Prostate gland (tissue), 2 donors: Measurements from ENCODE around the gene OR6F1. TPM values are rescaled to one million over a fixed set of nuclear protein-coding genes. Genes with fewer than 3 reads are reported as not detected.
A peak's percentile ranks its signal among the peaks of the same experiment; 100 is the strongest.

Source experiments
- DNase-seq: peaks from one replicate; pipeline ENCODE4 v3.0.0-alpha.2; 2019; ENCODE audit warnings: low spot score
- H3K27ac ChIP-seq, 2 donors: fragments of 200-600 bp; sonication (generic); 2 replicates each; pipeline ENCODE4 v1.5.1; 2017 to 2019
- H3K27me3 ChIP-seq: fragments of 200-600 bp; sonication (generic); replicated peaks from 2 replicates; pipeline ENCODE4 v1.5.1; 2019; ENCODE audit not compliant: insufficient read depth
- H3K36me3 ChIP-seq, 2 donors: fragments of 200-600 bp; sonication (generic); 1 replicate in 1 of 2; 2 replicates in 1 of 2; pipeline versions ENCODE4 v1.5.1 to v1.8.1; 2017 to 2019
- H3K4me1 ChIP-seq: fragments of 200-600 bp; sonication (generic); replicated peaks from 2 replicates; pipeline ENCODE4 v1.5.1; 2019
- H3K4me3 ChIP-seq, 2 donors: fragments of 200-600 bp; sonication (generic); 2 replicates each; pipeline ENCODE4 v1.5.1; 2017 to 2019
- H3K9me3 ChIP-seq: fragments of 200-600 bp; sonication (generic); 2 replicates; pipeline ENCODE4 v1.5.1; 2017
- POLR2A ChIP-seq: fragments of 450-650 bp; IDR thresholded peaks from one replicate; pipeline ENCODE4 v1.6.1; 2016; ENCODE audit warnings: antibody characterized with exemption, mild to moderate bottlenecking
- POLR2AphosphoS5 ChIP-seq: sonication (generic); formaldehyde crosslinking; IDR thresholded peaks from one replicate; pipeline ENCODE4 v1.6.1; 2017; ENCODE audit warnings: antibody characterized with exemption
- WGBS: methylation state at CpG from one replicate; pipeline ENCODE4 v1.1.5; 2018; 5-methylcytosine and 5-hydroxymethylcytosine counted together
- intact Hi-C: fragments of 100-400 bp; cut with DNase I; formaldehyde crosslinking; loops from one replicate; pipeline ENCODE4 v1.14.2; 2022
- total RNA-seq, 2 donors: library from RNA; depleted of rRNA; stranded (reverse); fragments of >200 nt; gene quantifications; one replicate each; pipeline ENCODE4 v1.1.0, GENCODE V29; 2016
- TF ChIP-seq, protein P1 (sequence below), 4 experiments: fragments of 200-600 bp in 2 of 4; fragments of 450-650 bp in 2 of 4; sonication (generic) in 2 of 4; IDR thresholded peaks; 1 replicate in 3 of 4; 2 replicates in 1 of 4; pipeline ENCODE4 v1.5.1; 2016 to 2019; ENCODE audit warnings: antibody characterized with exemption in 4 of 4, mild to moderate bottlenecking in 2 of 4, moderate library complexity in 2 of 4

Gene OR6F1
- total RNA-seq, 2 donors from 2014 or later = not detected

GRCh38 chr1:247681288-247681897, 35.1 kb downstream of the OR6F1 start:
- 30% methylated on average over 7 of the region's 7 CpGs for WGBS
- no peaks in the 10 kb centered on the region for H3K27me3 ChIP-seq
- peak; percentile 8 for DNase-seq

DNA sequence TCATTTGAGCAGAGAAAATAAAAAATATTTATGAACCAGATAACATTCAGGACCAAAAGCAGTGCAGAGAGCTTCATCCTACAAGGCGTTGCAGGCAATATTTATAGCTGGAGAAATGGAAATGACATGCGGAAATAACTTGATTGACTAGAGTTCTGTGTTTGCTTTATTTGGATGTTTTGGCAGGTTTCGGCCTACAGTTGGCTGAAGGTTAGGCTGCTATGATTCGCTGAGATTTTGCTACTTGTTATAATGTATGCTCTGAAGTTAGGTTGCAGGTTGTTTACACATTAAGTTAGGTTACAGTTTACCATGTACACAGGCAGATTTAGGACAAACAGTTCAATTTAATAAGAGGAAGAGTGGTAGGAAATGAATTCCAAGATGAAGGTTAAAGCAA, 36.3 kb downstream of the OR6F1 start:
- intact Hi-C loops = no loop called here
- no peak overlapping the region for H3K27ac ChIP-seq
- 61% methylated on average over 4 of the region's 4 CpGs for WGBS
- H3K4me1 ChIP-seq = no peaks in the 10 kb centered on the region
- H3K4me3 ChIP-seq = no peak overlapping the region
- H3K9me3 ChIP-seq = no peaks in the 10 kb centered on the region
- TF ChIP-seq POLR2AphosphoS5 (peak; percentile 34), POLR2A (no peak)
- TF ChIP-seq, protein P1, sequence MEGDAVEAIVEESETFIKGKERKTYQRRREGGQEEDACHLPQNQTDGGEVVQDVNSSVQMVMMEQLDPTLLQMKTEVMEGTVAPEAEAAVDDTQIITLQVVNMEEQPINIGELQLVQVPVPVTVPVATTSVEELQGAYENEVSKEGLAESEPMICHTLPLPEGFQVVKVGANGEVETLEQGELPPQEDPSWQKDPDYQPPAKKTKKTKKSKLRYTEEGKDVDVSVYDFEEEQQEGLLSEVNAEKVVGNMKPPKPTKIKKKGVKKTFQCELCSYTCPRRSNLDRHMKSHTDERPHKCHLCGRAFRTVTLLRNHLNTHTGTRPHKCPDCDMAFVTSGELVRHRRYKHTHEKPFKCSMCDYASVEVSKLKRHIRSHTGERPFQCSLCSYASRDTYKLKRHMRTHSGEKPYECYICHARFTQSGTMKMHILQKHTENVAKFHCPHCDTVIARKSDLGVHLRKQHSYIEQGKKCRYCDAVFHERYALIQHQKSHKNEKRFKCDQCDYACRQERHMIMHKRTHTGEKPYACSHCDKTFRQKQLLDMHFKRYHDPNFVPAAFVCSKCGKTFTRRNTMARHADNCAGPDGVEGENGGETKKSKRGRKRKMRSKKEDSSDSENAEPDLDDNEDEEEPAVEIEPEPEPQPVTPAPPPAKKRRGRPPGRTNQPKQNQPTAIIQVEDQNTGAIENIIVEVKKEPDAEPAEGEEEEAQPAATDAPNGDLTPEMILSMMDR (IDR thresholded peaks at IDR 0.05) = no peak
- H3K27me3 ChIP-seq = no peaks in the 10 kb centered on the region
- H3K36me3 ChIP-seq = no peaks in the 10 kb centered on the region
- no peak for DNase-seq

More at GRCh38 chr1:247681288-247681897, 35.1 kb downstream of the OR6F1 start:
- Histone ChIP-seq H3K4me1 (no peaks in the 10 kb centered on the region), H3K9me3 (no peaks in the 10 kb centered on the region), H3K4me3 (no peak overlapping the region), H3K27ac (no peak overlapping the region), H3K36me3 (no peaks in the 10 kb centered on the region)
- intact Hi-C loops = no loop called here
- TF ChIP-seq, protein P1 (IDR thresholded peaks at IDR 0.05) = peak in 3 of 4 experiments; percentile 29 to 37 (median 34)
- TF ChIP-seq POLR2A = no peak

DNA sequence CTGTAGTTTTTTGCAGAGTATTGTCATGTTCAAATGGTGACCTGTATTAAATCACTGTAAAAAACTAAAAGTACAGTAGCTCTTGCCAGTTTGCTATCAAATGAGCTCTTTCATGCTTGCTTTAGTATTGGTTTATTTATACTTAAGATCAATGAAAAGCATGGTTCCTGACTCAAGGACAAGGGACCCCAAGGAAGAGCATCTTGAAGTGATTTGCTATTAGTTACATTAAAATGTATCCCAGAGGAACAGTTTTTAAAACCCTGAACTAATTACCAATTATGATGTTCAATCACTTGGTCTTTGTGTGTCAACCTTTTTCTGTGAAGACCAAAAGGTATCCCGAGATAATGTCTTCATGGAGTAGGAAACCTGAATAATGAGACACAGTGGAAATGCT, 36.8 kb downstream of the OR6F1 start, which contains the start of gene OR13G1:
OR13G1 (minus strand) TSS at position 101 of the 400 bp plus-strand sequence. CDS start 6,698 bp downstream, outside the sequence.
- H3K36me3 ChIP-seq = no peaks in the 10 kb centered on the region
- no peak within 1 kb of the TSS for H3K4me3 ChIP-seq
- intact Hi-C loops = no loop called here
- H3K27ac ChIP-seq = no peak within 1 kb of the TSS
- TF ChIP-seq POLR2A (no peak), POLR2AphosphoS5 (no peak)
- TF ChIP-seq, protein P1 (IDR thresholded peaks at IDR 0.05) = no peak
- WGBS = 90% methylated on average over 1 of the region's 1 CpG
- DNase-seq = no peak
- no peaks in the 10 kb centered on the region for H3K27me3 ChIP-seq
- H3K4me1 ChIP-seq = no peaks in the 10 kb centered on the region
- H3K9me3 ChIP-seq = no peaks in the 10 kb centered on the region

DNA sequence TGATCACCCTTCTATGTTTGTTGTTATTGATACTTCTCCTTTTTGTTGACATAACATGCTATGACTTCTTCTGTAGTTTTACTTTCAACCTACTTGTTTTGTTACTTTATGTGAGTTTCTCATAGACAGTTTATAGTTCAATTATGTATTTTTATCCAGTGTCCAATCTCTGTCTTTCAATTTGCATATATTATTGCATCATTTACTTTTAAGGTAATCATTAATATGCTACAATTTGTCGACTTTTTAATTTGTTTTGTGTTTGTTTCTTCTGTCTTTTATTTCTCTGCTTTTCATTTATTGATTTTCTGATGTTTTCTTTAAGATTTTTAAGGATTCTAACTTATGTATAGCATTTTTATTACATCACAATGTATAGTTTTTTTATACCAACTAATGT, 47.2 kb downstream of the OR6F1 start:
- TF ChIP-seq, protein P1 (IDR thresholded peaks at IDR 0.05) = no peak
- TF ChIP-seq POLR2A = no peak
- TF ChIP-seq POLR2AphosphoS5 = no peak
- Histone ChIP-seq H3K4me3 (no peak overlapping the region), H3K27me3 (no peaks in the 10 kb centered on the region), H3K27ac (no peak overlapping the region), H3K9me3 (no peaks in the 10 kb centered on the region), H3K36me3 (no peaks in the 10 kb centered on the region), H3K4me1 (no peaks in the 10 kb centered on the region)
- WGBS = 56% methylated on average over 1 of the region's 1 CpG
- intact Hi-C loops = no loop called here
- no peak for DNase-seq

Other genes starting within 250 kb of the OR6F1 start
- gene OR2C3, start 180.2 kb downstream of the OR6F1 start, total RNA-seq = under 1 TPM in 1 of 2 donors, not detected in 1; 0.45 TPM
- gene GCSAML, start 167.5 kb downstream of the OR6F1 start, total RNA-seq = 1 to 10 TPM; 1.2 to 1.5 TPM
- not detected for gene OR2G2, start 128.3 kb downstream of the OR6F1 start, total RNA-seq
- gene OR2G3, start 111.1 kb downstream of the OR6F1 start, total RNA-seq = not detected
- not detected for gene OR13G1, start 36.9 kb downstream of the OR6F1 start, total RNA-seq
- gene OR14K1, start 22.0 kb upstream of the OR6F1 start, total RNA-seq = under 1 TPM in 1 of 2 donors, not detected in 1; 0.91 TPM
- not detected for gene OR14A2, start 31.5 kb upstream of the OR6F1 start, total RNA-seq
- gene OR1C1, start 43.9 kb upstream of the OR6F1 start, total RNA-seq = not detected
- not detected for gene OR14A16, start 107.5 kb upstream of the OR6F1 start, total RNA-seq
- gene OR11L1, start 125.2 kb upstream of the OR6F1 start, total RNA-seq = not detected
- 1 to 10 TPM in 1 of 2 donors, under 1 TPM in 1; 0.36 to 9.6 TPM for gene TRIM58, start 140.5 kb upstream of the OR6F1 start, total RNA-seq
- gene OR2W3, start 178.9 kb upstream of the OR6F1 start, total RNA-seq = 1 to 10 TPM in 1 of 2 donors, under 1 TPM in 1; 0.23 to 2.4 TPM
- gene OR2T8, start 203.6 kb upstream of the OR6F1 start, total RNA-seq = not detected
- gene OR2AJ1, start 208.2 kb upstream of the OR6F1 start, total RNA-seq = not detected
- gene OR2L8, start 232.2 kb upstream of the OR6F1 start, total RNA-seq = 1 to 10 TPM in 1 of 2 donors, not detected in 1; 2.4 TPM
- not detected for gene OR2AK2, start 248.6 kb upstream of the OR6F1 start, total RNA-seq